ENCODE results near the gene ABCA10.

Gene ABCA10

GRCh38 chr17:69188796-69189195 is 39.8 kb downstream of the ABCA10 start:
- Histone ChIP-seq H3K4me2 (ENCODE audit: low read length) (no peak overlapping the region), H3K4me1 (ENCODE audit: insufficient read depth, low read length, severe bottlenecking) (no peaks in the 10 kb centered on the region), H3K9me2 (ENCODE audit: low read depth, low read length) (no peaks in the 10 kb centered on the region), H4K20me1 (ENCODE audit: insufficient read depth, low read length) (no peaks in the 10 kb centered on the region), H3F3A (ENCODE audit: insufficient read depth, low read length) (no peaks in the 10 kb centered on the region), H3K9me3 (ENCODE audit: low read length) (no peaks in the 10 kb centered on the region), H3K27me3 (ENCODE audit: insufficient read depth, low read length) (no peaks in the 10 kb centered on the region), H3K79me2 (ENCODE audit: insufficient read depth, low read length) (no peaks in the 10 kb centered on the region), H2AFZ (ENCODE audit: low read length) (no peak overlapping the region), H3K4me3 (ENCODE audit: low read depth, low read length, poor library complexity, severe bottlenecking) (no peak overlapping the region), H3K27ac (ENCODE audit: low read depth, low read length, poor library complexity, severe bottlenecking) (no peak overlapping the region), H3K36me3 (ENCODE audit: insufficient read depth, low read length) (no peaks in the 10 kb centered on the region), H3K9ac (ENCODE audit: low read length) (no peak overlapping the region)
- TF ChIP-seq EZH2 (IDR thresholded peaks at IDR 0.05; ENCODE audit: borderline replicate concordance, low read length) (no peak), CTCF (IDR thresholded peaks at IDR 0.05; ENCODE audit: low read length) (no peak)

- Histone ChIP-seq H4K20me1 (ENCODE audit: insufficient read depth, low read length) (no peaks in the 10 kb centered on the region), H3K4me1 (ENCODE audit: insufficient read depth, low read length, severe bottlenecking) (no peaks in the 10 kb centered on the region), H3F3A (ENCODE audit: insufficient read depth, low read length) (no peaks in the 10 kb centered on the region), H2AFZ (ENCODE audit: low read length) (no peak overlapping the region), H3K27me3 (ENCODE audit: insufficient read depth, low read length) (no peaks in the 10 kb centered on the region), H3K9ac (ENCODE audit: low read length) (no peak overlapping the region), H3K36me3 (ENCODE audit: insufficient read depth, low read length) (no peaks in the 10 kb centered on the region), H3K4me3 (ENCODE audit: low read depth, low read length, poor library complexity, severe bottlenecking) (no peak overlapping the region), H3K9me2 (ENCODE audit: low read depth, low read length) (no peaks in the 10 kb centered on the region), H3K4me2 (ENCODE audit: low read length) (no peak overlapping the region), H3K79me2 (ENCODE audit: insufficient read depth, low read length) (no peaks in the 10 kb centered on the region), H3K27ac (ENCODE audit: low read depth, low read length, poor library complexity, severe bottlenecking) (no peak overlapping the region), H3K9me3 (ENCODE audit: low read length) (no peaks in the 10 kb centered on the region)
- TF ChIP-seq CTCF (IDR thresholded peaks at IDR 0.05; ENCODE audit: low read length) (no peak), EZH2 (IDR thresholded peaks at IDR 0.05; ENCODE audit: borderline replicate concordance, low read length) (no peak)
Measured at GRCh38 chr17:69188064-69188463, 40.6 kb downstream of the ABCA10 start.

- no peak overlapping the region for H3K4me3 ChIP-seq (ENCODE audit: low read depth, low read length, poor library complexity, severe bottlenecking)
- H3K4me2 ChIP-seq (ENCODE audit: low read length) = no peak overlapping the region
- H3K9me3 ChIP-seq (ENCODE audit: low read length) = no peaks in the 10 kb centered on the region
- H3F3A ChIP-seq (ENCODE audit: insufficient read depth, low read length) = no peaks in the 10 kb centered on the region
- TF ChIP-seq EZH2 (IDR thresholded peaks at IDR 0.05; ENCODE audit: borderline replicate concordance, low read length) (no peak), CTCF (IDR thresholded peaks at IDR 0.05; ENCODE audit: low read length) (no peak)
- no peaks in the 10 kb centered on the region for H4K20me1 ChIP-seq (ENCODE audit: insufficient read depth, low read length)
- no peak overlapping the region for H3K27ac ChIP-seq (ENCODE audit: low read depth, low read length, poor library complexity, severe bottlenecking)
- H2AFZ ChIP-seq (ENCODE audit: low read length) = no peak overlapping the region
- H3K36me3 ChIP-seq (ENCODE audit: insufficient read depth, low read length) = no peaks in the 10 kb centered on the region
- H3K9ac ChIP-seq (ENCODE audit: low read length) = no peak overlapping the region
- no peaks in the 10 kb centered on the region for H3K79me2 ChIP-seq (ENCODE audit: insufficient read depth, low read length)
- H3K27me3 ChIP-seq (ENCODE audit: insufficient read depth, low read length) = no peaks in the 10 kb centered on the region
- no peaks in the 10 kb centered on the region for H3K9me2 ChIP-seq (ENCODE audit: low read depth, low read length)
- no peaks in the 10 kb centered on the region for H3K4me1 ChIP-seq (ENCODE audit: insufficient read depth, low read length, severe bottlenecking)
Measured at GRCh38 chr17:69187294-69187693, 41.3 kb downstream of the ABCA10 start.

Measured in OCI-LY1 (cell line).